ENCODE measurements around the gene SHC1. TPM values are rescaled to one million over a fixed set of nuclear protein-coding genes. Genes with fewer than 3 reads are reported as not detected.

The SHC1 gene
- total RNA-seq, 1 donor from 2014 or later = 155 TPM

- no peak overlapping the region for H3K4me3 Mint-ChIP-seq (ENCODE audit: unreplicated experiment)
- H3K27me3 Mint-ChIP-seq (ENCODE audit: unreplicated experiment) = peaks cover 3% of the 10 kb centered on the region
- peaks cover 1% of the 10 kb centered on the region for H3K9me3 Mint-ChIP-seq (ENCODE audit: unreplicated experiment)
- no peaks in the 10 kb centered on the region for H3K36me3 Mint-ChIP-seq (ENCODE audit: unreplicated experiment)
- peaks cover 4% of the 10 kb centered on the region for H3K4me1 Mint-ChIP-seq (ENCODE audit: low read depth, unreplicated experiment)
- TF ChIP-seq CTCF (IDR thresholded peaks at IDR 0.05; ENCODE audit: partially characterized antibody, unreplicated experiment) = no peak
- DNase-seq = no peak
- no peak overlapping the region for H3K27ac Mint-ChIP-seq (ENCODE audit: unreplicated experiment)
Observed at GRCh38 chr1:155010211-155010918, 39.8 kb upstream of the SHC1 start.

- Mint-ChIP-seq H3K9me3 (ENCODE audit: unreplicated experiment) (peaks cover 1% of the 10 kb centered on the region), H3K36me3 (ENCODE audit: unreplicated experiment) (no peaks in the 10 kb centered on the region), H3K4me1 (ENCODE audit: low read depth, unreplicated experiment) (peaks cover 4% of the 10 kb centered on the region), H3K4me3 (ENCODE audit: unreplicated experiment) (no peak overlapping the region), H3K27ac (ENCODE audit: unreplicated experiment) (no peak overlapping the region), H3K27me3 (ENCODE audit: unreplicated experiment) (peaks cover 3% of the 10 kb centered on the region)
- no peak for DNase-seq
- TF ChIP-seq CTCF (IDR thresholded peaks at IDR 0.05; ENCODE audit: partially characterized antibody, unreplicated experiment) = no peak
Observed at GRCh38 chr1:155009742-155010141, 39.2 kb upstream of the SHC1 start.

GRCh38 chr1:155009221-155009711 lies 38.7 kb upstream of the SHC1 start:
- peaks cover 7% of the 10 kb centered on the region for H3K27me3 Mint-ChIP-seq (ENCODE audit: unreplicated experiment)
- H3K9me3 Mint-ChIP-seq (ENCODE audit: unreplicated experiment) = peaks cover 1% of the 10 kb centered on the region
- H3K4me3 Mint-ChIP-seq (ENCODE audit: unreplicated experiment) = no peak overlapping the region
- H3K27ac Mint-ChIP-seq (ENCODE audit: unreplicated experiment) = no peak overlapping the region
- no peak for DNase-seq
- no peak for TF ChIP-seq CTCF (IDR thresholded peaks at IDR 0.05; ENCODE audit: partially characterized antibody, unreplicated experiment)
- peaks cover 6% of the 10 kb centered on the region for H3K4me1 Mint-ChIP-seq (ENCODE audit: low read depth, unreplicated experiment)
- no peaks in the 10 kb centered on the region for H3K36me3 Mint-ChIP-seq (ENCODE audit: unreplicated experiment)

- no peaks in the 10 kb centered on the region for H3K36me3 Mint-ChIP-seq (ENCODE audit: unreplicated experiment)
- H3K27me3 Mint-ChIP-seq (ENCODE audit: unreplicated experiment) = peaks cover 7% of the 10 kb centered on the region
- no peak for DNase-seq
- H3K4me3 Mint-ChIP-seq (ENCODE audit: unreplicated experiment) = no peak overlapping the region
- no peak overlapping the region for H3K27ac Mint-ChIP-seq (ENCODE audit: unreplicated experiment)
- peaks cover 7% of the 10 kb centered on the region for H3K4me1 Mint-ChIP-seq (ENCODE audit: low read depth, unreplicated experiment)
- H3K9me3 Mint-ChIP-seq (ENCODE audit: unreplicated experiment) = peaks cover 1% of the 10 kb centered on the region
- no peak for TF ChIP-seq CTCF (IDR thresholded peaks at IDR 0.05; ENCODE audit: partially characterized antibody, unreplicated experiment)
Observed at GRCh38 chr1:155008015-155008941, 37.7 kb upstream of the SHC1 start.

All from glutamatergic neuron (in vitro differentiated cells).